NCI-H2081 treated with DMSO at 0.1 percent for 48 hours (cell line): ENCODE results near the gene BCL2L15.
"Not testable (repeated sequence)": the region's sequence is repeated elsewhere in the genome, so short reads cannot be mapped to it uniquely, and the experiment has no call there.

Experiments
- DNase-seq: peaks from one replicate; lab custom pipeline; 2025; lab: John Stamatoyannopoulos, UW

BCL2L15 gene

DNA sequence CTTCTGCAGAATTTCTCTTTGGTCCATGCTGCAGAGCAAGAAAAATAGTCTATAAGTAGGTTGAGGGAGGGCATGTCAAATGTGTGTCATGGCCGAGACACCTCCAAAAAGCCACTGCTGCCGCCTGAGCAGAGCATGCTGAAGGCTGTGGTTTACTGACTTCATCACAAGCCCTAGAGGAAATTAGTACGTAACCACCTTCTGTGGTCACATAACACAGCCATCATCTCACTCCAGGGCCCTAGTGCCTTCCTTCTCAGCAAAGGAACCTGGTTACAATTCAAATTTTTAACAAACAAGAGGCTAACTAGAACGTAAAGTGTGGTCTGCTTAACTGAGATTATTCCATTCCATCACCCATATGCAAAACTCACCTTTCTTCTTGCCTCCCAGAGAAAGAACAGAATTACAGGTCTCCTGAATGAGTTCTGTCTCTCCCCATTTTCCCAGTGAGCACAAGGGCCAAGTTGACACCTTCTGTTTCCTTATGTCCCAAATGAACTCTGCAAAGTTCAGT lies 15.7 kb downstream of the BCL2L15 start, which contains the start of gene PTPN22:
PTPN22 (minus strand) TSS at position 116 of the 517 bp plus-strand sequence.
- DNase-seq, result no peak

- DNase-seq, result no peak
Observed at GRCh38 chr1:113870778-113871177, 16.6 kb downstream of the BCL2L15 start.

- no peak for DNase-seq
Observed at GRCh38 chr1:113868387-113869083, 18.8 kb downstream of the BCL2L15 start.

GRCh38 chr1:113861641-113862040 lies 25.7 kb downstream of the BCL2L15 start:
- DNase-seq, result no peak

- DNase-seq, result no peak
Observed at GRCh38 chr1:113860891-113861290, 26.5 kb downstream of the BCL2L15 start.

GRCh38 chr1:113859478-113860175 lies 27.8 kb downstream of the BCL2L15 start:
- no peak for DNase-seq

- DNase-seq, result no peak
Observed at GRCh38 chr1:113858982-113859381, 28.4 kb downstream of the BCL2L15 start.

DNA sequence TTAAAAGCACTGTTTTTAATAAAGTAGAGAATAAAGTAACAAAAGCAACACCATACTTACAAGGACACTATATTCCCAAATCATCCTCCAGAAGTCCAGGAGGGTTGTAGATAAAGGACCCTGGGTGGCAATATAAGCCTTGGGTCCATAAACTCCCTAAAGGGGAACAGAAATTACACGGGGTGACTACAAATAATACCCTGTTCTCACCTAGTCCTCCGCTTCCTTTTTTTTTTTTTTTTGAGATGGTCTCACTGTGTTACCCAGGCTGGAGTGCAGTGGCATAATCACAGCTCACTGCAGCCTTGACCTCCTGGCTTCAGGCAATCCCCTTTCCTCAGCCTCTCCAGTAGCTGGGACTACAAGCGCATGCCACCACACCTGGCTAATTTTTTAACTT lies 29.0 kb downstream of the BCL2L15 start:
- no peak for DNase-seq

DNA sequence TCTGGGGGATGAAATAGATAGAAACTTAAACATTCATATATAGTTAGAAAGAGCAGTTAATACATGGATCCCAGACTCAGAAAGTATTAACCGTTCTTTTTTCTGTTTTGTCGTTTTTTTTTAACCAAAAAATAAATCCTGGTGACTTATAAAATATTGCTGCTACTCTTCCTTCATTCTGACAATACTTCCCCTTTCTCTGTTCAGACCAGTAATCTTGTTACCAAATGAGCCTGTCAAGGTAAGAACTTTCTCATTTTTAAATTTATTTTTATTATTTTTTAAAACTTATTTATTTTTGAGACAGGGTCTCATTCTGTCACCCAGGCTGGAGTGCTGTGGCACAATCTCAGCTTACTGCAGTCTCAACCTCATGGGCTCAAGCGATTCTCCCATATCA lies 29.6 kb downstream of the BCL2L15 start:
- no peak for DNase-seq

GRCh38 chr1:113856401-113856790 lies 31.0 kb downstream of the BCL2L15 start:
- no peak for DNase-seq

DNA sequence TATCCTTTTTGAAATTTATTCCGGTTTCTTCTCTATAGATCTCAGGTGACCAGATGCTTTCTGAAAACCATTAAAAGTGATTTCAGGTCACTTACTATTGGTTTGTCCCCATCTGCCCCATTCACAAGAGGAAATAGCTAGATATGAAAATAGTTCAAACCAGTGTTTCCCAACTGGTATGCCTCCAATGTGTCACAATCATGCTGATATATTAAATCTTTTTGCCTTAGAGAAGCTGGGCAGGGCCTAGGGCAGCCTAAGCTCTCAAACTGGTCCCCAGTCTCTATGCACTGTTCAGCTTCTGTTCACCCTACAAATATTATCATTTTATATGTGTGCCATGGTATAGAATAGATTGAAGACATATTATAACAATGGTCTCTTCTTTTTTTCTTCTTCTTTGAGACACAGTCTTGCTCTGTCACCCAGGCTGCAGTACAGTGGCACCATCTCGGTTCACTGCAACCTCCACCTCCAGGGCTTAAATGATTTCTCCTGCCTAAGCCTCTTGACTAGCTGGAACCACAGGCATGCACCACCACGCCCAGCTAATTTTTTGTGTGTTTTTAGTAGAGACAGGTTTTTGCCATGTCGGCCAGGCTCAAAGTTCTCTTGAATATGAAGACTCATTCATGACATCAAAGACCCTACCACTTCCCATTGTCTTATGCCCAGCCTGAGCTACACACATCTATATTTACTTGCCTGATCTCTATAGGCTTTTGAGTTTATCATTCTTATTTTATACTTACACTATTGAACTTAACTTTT lies 31.6 kb downstream of the BCL2L15 start:
- DNase-seq, result no peak

DNA sequence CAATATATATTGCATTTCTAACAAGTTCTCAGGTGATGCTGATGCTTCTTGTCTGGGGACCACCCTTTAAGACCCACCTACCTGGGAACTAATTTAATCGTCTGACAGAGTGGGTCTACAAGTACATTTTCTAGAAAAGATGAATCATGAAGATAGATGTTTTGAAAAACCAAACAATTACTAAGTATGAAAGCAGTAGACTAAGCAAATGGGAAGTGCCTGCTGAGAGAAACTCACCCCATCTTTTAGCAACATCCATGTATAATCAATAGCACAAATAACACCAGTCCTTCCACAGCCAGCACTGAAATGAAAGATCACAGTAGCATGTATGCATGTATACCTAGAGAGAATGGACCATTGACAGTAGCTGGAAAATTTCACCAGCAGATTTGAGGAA lies 33.1 kb downstream of the BCL2L15 start:
- DNase-seq, result no peak

- not testable (repeated sequence) for DNase-seq
Observed at GRCh38 chr1:113852694-113853093, 34.7 kb downstream of the BCL2L15 start.

GRCh38 chr1:113850127-113850796 lies 37.1 kb downstream of the BCL2L15 start:
- DNase-seq, result no peak

- DNase-seq, result no peak
Observed at GRCh38 chr1:113849072-113849471, 38.3 kb downstream of the BCL2L15 start.

DNA sequence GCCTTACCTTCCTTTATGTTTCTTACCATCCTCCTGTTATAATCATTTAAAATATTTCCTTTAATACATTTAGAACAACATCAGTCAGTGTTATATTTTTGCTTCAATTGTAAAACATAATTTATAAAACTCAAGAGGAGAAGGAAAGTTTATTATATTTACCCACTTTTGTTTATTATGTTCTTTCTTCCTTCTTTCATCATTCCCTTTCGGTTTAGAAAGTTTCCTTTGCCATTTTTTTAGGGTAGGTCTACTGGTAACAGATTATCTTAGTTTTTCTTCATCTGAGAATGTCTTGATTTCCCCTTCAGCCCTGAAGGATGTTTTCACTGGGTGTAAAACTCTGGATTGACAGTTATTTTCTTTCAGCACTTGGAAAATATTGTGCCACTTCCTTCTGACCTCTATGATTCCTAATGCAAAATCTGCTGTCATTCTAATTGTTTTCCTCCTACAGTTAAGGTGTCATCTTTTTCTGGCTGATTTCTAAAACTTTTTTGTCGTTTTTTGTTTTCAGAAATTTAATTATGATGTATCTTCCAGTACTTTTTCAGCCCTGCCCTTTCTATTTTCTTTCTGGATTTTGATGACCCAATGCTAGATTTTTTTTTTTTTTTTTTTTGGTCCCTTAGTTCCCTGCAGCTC lies 40.9 kb downstream of the BCL2L15 start:
- no peak for DNase-seq

DNA sequence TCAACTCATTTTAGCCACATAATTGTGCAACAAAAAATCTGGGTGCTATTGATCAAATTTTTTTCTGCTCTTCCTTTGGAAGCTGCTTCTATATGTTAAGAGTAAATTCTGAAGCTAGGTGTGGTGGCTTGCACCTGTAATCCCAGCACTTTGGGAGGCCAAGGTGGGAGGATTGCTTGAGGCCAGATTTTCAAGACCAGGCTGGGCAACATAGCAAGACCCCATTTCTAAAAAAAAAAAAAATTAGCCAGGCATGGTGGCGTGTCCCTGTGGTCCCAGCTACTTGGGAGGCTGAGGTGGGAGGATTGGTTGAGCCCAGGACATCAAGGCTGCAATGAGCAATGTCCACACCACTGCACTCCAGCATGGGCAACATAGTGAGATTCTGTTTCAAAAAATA lies 50.8 kb downstream of the BCL2L15 start:
- DNase-seq, result no peak

DNA sequence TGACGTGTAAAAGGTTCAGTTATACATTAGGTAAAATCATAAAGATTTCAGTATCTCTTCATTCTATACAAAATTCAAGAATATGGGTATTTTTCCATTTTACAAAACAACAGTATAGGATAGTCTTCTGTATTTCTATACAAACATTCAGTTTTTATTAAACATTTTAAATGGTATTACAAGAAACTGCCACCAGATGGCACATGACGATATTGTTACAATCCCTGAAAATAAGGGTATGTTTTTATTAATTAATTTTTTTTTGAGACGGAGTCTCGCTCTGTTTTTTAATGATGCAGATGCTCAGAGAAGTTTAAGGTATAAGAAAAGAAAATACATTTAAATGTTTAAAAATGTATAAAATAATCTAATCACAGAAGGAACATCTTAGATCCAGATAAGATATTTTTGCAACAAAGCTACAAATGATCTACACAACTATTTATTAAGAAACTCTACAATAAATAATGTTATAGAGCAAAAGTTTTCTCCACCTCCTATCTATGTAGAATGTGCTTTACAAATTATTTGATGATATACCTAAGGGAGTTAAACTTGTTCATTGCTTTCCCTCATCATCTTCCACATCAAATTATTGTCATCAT lies 51.6 kb downstream of the BCL2L15 start:
- no peak for DNase-seq

DNA sequence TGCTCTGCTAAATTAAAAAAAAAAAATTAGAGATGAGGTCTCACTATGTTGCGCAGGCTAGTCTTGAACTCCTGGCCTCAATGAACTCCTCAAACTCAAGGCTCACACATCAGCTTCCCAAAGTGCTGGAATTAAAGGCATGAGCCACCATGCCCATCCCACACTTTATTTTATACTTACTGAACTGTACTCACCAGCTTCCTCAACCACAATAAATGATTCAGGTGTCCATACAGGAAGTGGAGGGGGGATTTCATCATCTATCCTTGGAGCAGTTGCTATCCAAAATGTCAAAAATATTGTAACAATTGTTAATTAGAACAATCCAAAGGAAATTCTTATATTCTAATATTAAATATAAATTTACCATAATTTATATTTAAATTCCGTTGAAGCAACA lies 52.7 kb downstream of the BCL2L15 start:
- no peak for DNase-seq
